ENCODE data around the gene CLASP1.
A peak's percentile ranks its signal among the peaks of the same experiment; 100 is the strongest.
"Not testable (repeated sequence)": the region's sequence is repeated elsewhere in the genome, so short reads cannot be mapped to it uniquely, and the experiment has no call there.

CLASP1 gene

GRCh38 chr2:121501554-121501953 lies 147.7 kb downstream of the CLASP1 start:
- DNase-seq, result no peak

- peak; percentile 42 for DNase-seq
Measured at GRCh38 chr2:121501031-121501430, 148.2 kb downstream of the CLASP1 start.

GRCh38 chr2:121498731-121499130 lies 150.5 kb downstream of the CLASP1 start:
- no peak for DNase-seq

GRCh38 chr2:121492409-121492808 lies 156.9 kb downstream of the CLASP1 start:
- no peak for DNase-seq

GRCh38 chr2:121491518-121491917 lies 157.7 kb downstream of the CLASP1 start:
- DNase-seq, result no peak

GRCh38 chr2:121490584-121491133 lies 158.6 kb downstream of the CLASP1 start:
- DNase-seq, result no peak

GRCh38 chr2:121489911-121490583 lies 159.2 kb downstream of the CLASP1 start:
- DNase-seq, result peak; percentile 23

- no peak for DNase-seq
Measured at GRCh38 chr2:121489284-121489683, 160.0 kb downstream of the CLASP1 start.

- no peak for DNase-seq
Measured at GRCh38 chr2:121486191-121486790, 163.0 kb downstream of the CLASP1 start.

GRCh38 chr2:121485039-121485438 lies 164.2 kb downstream of the CLASP1 start:
- peak; percentile 64 for DNase-seq

GRCh38 chr2:121483846-121484245 lies 165.4 kb downstream of the CLASP1 start:
- DNase-seq, result no peak

- DNase-seq, result no peak
Measured at GRCh38 chr2:121483021-121483420, 166.2 kb downstream of the CLASP1 start.

GRCh38 chr2:121480826-121481225 lies 168.4 kb downstream of the CLASP1 start:
- DNase-seq, result peak; percentile 85

- DNase-seq, result no peak
Measured at GRCh38 chr2:121479882-121480522, 169.3 kb downstream of the CLASP1 start.

- no peak for DNase-seq
Measured at GRCh38 chr2:121478996-121479745, 170.1 kb downstream of the CLASP1 start.

- not testable (repeated sequence) for DNase-seq
Measured at GRCh38 chr2:121478358-121478995, 170.8 kb downstream of the CLASP1 start.

GRCh38 chr2:121476684-121477083 lies 172.6 kb downstream of the CLASP1 start:
- no peak for DNase-seq

- DNase-seq, result no peak
Measured at GRCh38 chr2:121475811-121476571, 173.3 kb downstream of the CLASP1 start.

- no peak for DNase-seq
Measured at GRCh38 chr2:121473512-121473911, 175.8 kb downstream of the CLASP1 start.

- no peak for DNase-seq
Measured at GRCh38 chr2:121472470-121472993, 176.7 kb downstream of the CLASP1 start.

All from fibroblast of skin of back (primary cell).